PFSK-1 (cell line): ENCODE data around the gene MAD1L1.

Experiments
- FOXP2 ChIP-seq: optimal IDR thresholded peaks from 2 replicates; pipeline ENCODE3; 2011; ENCODE audit warnings: borderline replicate concordance, control low read depth, inconsistent platforms; ENCODE audit not compliant: insufficient read depth; ENCODE audit errors: extremely low read length, extremely low read depth
- POLR2AphosphoS5 ChIP-seq: IDR thresholded peaks from 2 replicates; pipeline ENCODE4 v1.6.1; 2012; ENCODE audit warnings: low read depth, mild to moderate bottlenecking, control low read depth, low read length, moderate library complexity
- SIN3A ChIP-seq: IDR thresholded peaks from 2 replicates; pipeline ENCODE4 v1.6.1; 2012; ENCODE audit warnings: mild to moderate bottlenecking, low read length, moderate library complexity, borderline replicate concordance; ENCODE audit not compliant: insufficient read depth
- TAF1 ChIP-seq: IDR thresholded peaks from 2 replicates; pipeline ENCODE4 v1.6.1; 2012; ENCODE audit warnings: low read length, control low read depth, borderline replicate concordance; ENCODE audit not compliant: insufficient read depth
- TF ChIP-seq, protein P1 (sequence below), 2 experiments: IDR thresholded peaks; 2 replicates each; pipeline versions ENCODE4 v1.6.1 to v1.8.0; 2011 to 2012; ENCODE audit warnings: low read depth in 2 of 2, low read length in 2 of 2, control low read depth in 1 of 2, inconsistent platforms in 1 of 2, mild to moderate bottlenecking in 1 of 2, moderate library complexity in 1 of 2; ENCODE audit not compliant: insufficient read depth in 1 of 2

Gene MAD1L1

DNA sequence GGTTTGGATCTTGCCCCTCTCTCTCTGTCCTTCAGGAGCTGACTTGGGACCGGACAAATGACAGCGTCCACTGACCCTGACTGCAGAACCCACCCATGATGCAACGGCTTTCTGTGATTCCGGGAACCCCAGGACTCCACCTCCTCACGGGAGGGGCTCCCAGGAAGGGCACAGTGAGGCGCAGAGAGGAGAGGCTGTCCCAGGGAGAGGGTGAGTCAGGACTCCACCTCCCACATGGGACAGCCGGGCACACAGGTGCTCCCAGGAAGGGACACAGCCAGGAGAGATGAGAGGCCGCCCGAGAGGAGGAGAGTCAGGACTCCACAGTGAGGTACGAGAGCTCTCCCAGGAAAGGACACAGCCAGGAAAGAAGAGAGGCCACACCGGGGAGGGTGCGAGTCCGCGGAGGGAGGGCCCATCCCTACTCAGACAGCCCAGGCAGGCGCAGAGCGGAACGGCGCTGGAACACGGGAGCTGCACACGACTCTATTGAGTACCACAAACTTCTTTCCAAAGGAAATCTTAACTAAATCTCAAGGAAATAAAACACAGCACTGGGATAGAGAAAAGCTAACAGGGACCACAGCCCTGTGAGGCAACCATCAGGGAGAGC is 162.5 kb downstream of the MAD1L1 start:
- TF ChIP-seq POLR2AphosphoS5 (no peak), SIN3A (no peak), TAF1 (no peak), FOXP2 (no peak)
- TF ChIP-seq, protein P1, sequence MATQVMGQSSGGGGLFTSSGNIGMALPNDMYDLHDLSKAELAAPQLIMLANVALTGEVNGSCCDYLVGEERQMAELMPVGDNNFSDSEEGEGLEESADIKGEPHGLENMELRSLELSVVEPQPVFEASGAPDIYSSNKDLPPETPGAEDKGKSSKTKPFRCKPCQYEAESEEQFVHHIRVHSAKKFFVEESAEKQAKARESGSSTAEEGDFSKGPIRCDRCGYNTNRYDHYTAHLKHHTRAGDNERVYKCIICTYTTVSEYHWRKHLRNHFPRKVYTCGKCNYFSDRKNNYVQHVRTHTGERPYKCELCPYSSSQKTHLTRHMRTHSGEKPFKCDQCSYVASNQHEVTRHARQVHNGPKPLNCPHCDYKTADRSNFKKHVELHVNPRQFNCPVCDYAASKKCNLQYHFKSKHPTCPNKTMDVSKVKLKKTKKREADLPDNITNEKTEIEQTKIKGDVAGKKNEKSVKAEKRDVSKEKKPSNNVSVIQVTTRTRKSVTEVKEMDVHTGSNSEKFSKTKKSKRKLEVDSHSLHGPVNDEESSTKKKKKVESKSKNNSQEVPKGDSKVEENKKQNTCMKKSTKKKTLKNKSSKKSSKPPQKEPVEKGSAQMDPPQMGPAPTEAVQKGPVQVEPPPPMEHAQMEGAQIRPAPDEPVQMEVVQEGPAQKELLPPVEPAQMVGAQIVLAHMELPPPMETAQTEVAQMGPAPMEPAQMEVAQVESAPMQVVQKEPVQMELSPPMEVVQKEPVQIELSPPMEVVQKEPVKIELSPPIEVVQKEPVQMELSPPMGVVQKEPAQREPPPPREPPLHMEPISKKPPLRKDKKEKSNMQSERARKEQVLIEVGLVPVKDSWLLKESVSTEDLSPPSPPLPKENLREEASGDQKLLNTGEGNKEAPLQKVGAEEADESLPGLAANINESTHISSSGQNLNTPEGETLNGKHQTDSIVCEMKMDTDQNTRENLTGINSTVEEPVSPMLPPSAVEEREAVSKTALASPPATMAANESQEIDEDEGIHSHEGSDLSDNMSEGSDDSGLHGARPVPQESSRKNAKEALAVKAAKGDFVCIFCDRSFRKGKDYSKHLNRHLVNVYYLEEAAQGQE (IDR thresholded peaks at IDR 0.05; ENCODE audit: insufficient read depth in 1 of 2, low read depth in 2 of 2, low read length in 2 of 2) = no peak

DNA sequence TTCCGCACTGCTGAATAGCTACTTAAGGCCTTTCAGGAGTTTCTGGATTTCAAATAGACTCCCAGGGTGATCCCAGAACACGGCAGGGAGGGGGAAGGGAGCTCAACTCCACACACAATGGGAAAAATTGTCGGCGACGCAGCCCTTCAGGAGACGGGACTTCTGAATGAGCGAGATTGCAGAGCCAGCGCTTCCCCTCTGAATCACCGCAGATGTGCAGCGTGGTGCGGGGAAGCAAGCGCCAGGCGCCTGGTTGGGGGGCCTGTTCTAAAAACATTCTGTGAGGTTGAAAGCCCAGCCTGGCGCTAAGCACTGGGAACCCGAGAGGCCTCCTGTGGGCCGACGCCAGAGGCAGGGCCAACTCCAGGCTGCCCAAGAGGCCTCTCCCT is 163.3 kb downstream of the MAD1L1 start:
- TF ChIP-seq TAF1 = no peak
- TF ChIP-seq SIN3A = no peak
- TF ChIP-seq FOXP2 = no peak
- no peak for TF ChIP-seq POLR2AphosphoS5
- TF ChIP-seq, protein P1 (IDR thresholded peaks at IDR 0.05; ENCODE audit: insufficient read depth in 1 of 2, low read depth in 2 of 2, low read length in 2 of 2) = no peak

- TF ChIP-seq POLR2AphosphoS5 = no peak
- TF ChIP-seq, protein P1 (IDR thresholded peaks at IDR 0.05; ENCODE audit: insufficient read depth in 1 of 2, low read depth in 2 of 2, low read length in 2 of 2) = no peak
- TF ChIP-seq TAF1 = no peak
- TF ChIP-seq SIN3A = no peak
- no peak for TF ChIP-seq FOXP2
Observed at GRCh38 chr7:2068693-2069471, 163.9 kb downstream of the MAD1L1 start.

GRCh38 chr7:2066251-2066919 is 166.4 kb downstream of the MAD1L1 start:
- TF ChIP-seq FOXP2 = no peak

GRCh38 chr7:2065528-2065927 is 167.2 kb downstream of the MAD1L1 start:
- TF ChIP-seq FOXP2 (no peak), POLR2AphosphoS5 (no peak)

DNA sequence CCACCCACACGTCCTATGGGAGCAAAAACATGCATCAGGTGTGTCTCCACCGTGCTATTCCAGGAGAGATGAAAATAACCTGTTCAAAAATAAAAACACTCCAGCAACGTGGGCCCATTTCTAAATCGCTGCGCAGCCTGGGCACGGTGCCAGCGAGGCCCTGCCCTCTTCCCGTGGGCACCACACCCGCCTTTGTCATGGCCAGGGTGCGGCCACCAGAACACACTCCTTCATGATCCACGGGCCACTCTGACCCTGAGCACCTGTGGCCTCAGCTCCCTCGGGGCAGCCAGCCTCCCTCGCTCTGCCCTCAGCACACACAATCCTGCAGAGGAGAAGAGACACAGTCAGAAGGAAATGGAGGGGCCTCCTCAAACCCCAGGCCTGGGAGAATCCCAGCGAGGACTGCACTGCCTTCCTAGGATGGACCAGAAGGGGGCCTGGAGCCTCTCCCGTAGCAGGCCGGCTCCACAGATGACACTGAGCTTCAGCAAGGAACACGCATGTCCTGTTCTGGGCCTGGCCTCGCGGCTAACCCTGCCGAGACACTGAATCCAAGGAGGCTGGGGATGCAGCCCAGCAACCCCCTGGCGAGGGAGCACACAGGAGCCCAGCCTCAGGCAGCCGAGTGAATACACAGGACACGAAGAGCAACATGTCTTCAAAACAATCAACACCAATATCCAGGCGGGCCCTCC is 169.0 kb downstream of the MAD1L1 start:
- no peak for TF ChIP-seq POLR2AphosphoS5
- no peak for TF ChIP-seq SIN3A
- TF ChIP-seq, protein P1 (IDR thresholded peaks at IDR 0.05; ENCODE audit: insufficient read depth in 1 of 2, low read depth in 2 of 2, low read length in 2 of 2) = no peak
- no peak for TF ChIP-seq FOXP2
- no peak for TF ChIP-seq TAF1
